Measurements from ENCODE around the gene ACTL7B. TPM values are rescaled to one million over a fixed set of nuclear protein-coding genes. Genes with fewer than 3 reads are reported as not detected.
"Not testable (repeated sequence)": the region's sequence is repeated elsewhere in the genome, so short reads cannot be mapped to it uniquely, and the experiment has no call there.

Gene ACTL7B
- total RNA-seq, 1 donor from 2014 or later, result not detected

- H3K4me1 ChIP-seq (ENCODE audit: control insufficient read depth in 3 of 3, insufficient read depth in 3 of 3, low read length in 3 of 3), result no peaks in the 10 kb centered on the region
Measured at GRCh38 chr9:108860354-108860753, 4.6 kb upstream of the ACTL7B start.

GRCh38 chr9:108859459-108860114 is 3.8 kb upstream of the ACTL7B start:
- peaks cover 0 to 2% (median 0%) of the 10 kb centered on the region in 3 donors for H3K27me3 ChIP-seq (ENCODE audit: control insufficient read depth in 3 of 3, insufficient read depth in 3 of 3, low read length in 3 of 3)
- H3K9ac ChIP-seq (ENCODE audit: low read depth in 1 of 3, low read length in 3 of 3), result no peak overlapping the region
- no peak overlapping the region for H3K4me3 ChIP-seq (ENCODE audit: low read length in 3 of 3)
- no peaks in the 10 kb centered on the region for H3K36me3 ChIP-seq (ENCODE audit: control insufficient read depth in 3 of 3, insufficient read depth in 3 of 3, low read length in 3 of 3)
- no peak overlapping the region for H3K27ac ChIP-seq (ENCODE audit: low read depth, low read length)
- H3K4me1 ChIP-seq (ENCODE audit: control insufficient read depth in 3 of 3, insufficient read depth in 3 of 3, low read length in 3 of 3), result no peaks in the 10 kb centered on the region
- H3K9me3 ChIP-seq (ENCODE audit: control insufficient read depth in 3 of 3, low read length in 3 of 3), result no peaks in the 10 kb centered on the region

More at GRCh38 chr9:108860354-108860753, 4.6 kb upstream of the ACTL7B start:
- H3K9me3 ChIP-seq (ENCODE audit: control insufficient read depth in 3 of 3, low read length in 3 of 3), result no peaks in the 10 kb centered on the region
- H3K4me3 ChIP-seq (ENCODE audit: low read length in 3 of 3), result no peak overlapping the region
- peaks cover 0 to 2% (median 0%) of the 10 kb centered on the region in 3 donors for H3K27me3 ChIP-seq (ENCODE audit: control insufficient read depth in 3 of 3, insufficient read depth in 3 of 3, low read length in 3 of 3)
- H3K9ac ChIP-seq (ENCODE audit: low read depth in 1 of 3, low read length in 3 of 3), result no peak overlapping the region
- H3K27ac ChIP-seq (ENCODE audit: low read depth, low read length), result no peak overlapping the region
- no peaks in the 10 kb centered on the region for H3K36me3 ChIP-seq (ENCODE audit: control insufficient read depth in 3 of 3, insufficient read depth in 3 of 3, low read length in 3 of 3)

- no peak overlapping the region for H3K27ac ChIP-seq (ENCODE audit: low read depth, low read length)
- peaks cover 2 to 5% (median 3%) of the 10 kb centered on the region in 3 donors for H3K27me3 ChIP-seq (ENCODE audit: control insufficient read depth in 3 of 3, insufficient read depth in 3 of 3, low read length in 3 of 3)
- H3K9me3 ChIP-seq (ENCODE audit: control insufficient read depth in 3 of 3, low read length in 3 of 3), result no peaks in the 10 kb centered on the region
- no peak overlapping the region for H3K4me3 ChIP-seq (ENCODE audit: low read length in 3 of 3)
- H3K36me3 ChIP-seq (ENCODE audit: control insufficient read depth in 3 of 3, insufficient read depth in 3 of 3, low read length in 3 of 3), result no peaks in the 10 kb centered on the region
- H3K4me1 ChIP-seq (ENCODE audit: control insufficient read depth in 3 of 3, insufficient read depth in 3 of 3, low read length in 3 of 3), result no peaks in the 10 kb centered on the region
- no peak overlapping the region for H3K9ac ChIP-seq (ENCODE audit: low read depth in 1 of 3, low read length in 3 of 3)
Measured at GRCh38 chr9:108857572-108857971, 1.8 kb upstream of the ACTL7B start.

GRCh38 chr9:108855529-108855886 is 278 bp downstream of the ACTL7B start:
- Histone ChIP-seq H3K9ac (ENCODE audit: low read depth in 1 of 3, low read length in 3 of 3) (no peak overlapping the region), H3K4me1 (ENCODE audit: control insufficient read depth in 3 of 3, insufficient read depth in 3 of 3, low read length in 3 of 3) (no peaks in the 10 kb centered on the region), H3K9me3 (ENCODE audit: control insufficient read depth in 3 of 3, low read length in 3 of 3) (no peaks in the 10 kb centered on the region), H3K27me3 (ENCODE audit: control insufficient read depth in 3 of 3, insufficient read depth in 3 of 3, low read length in 3 of 3) (peaks cover 3 to 5% (median 4%) of the 10 kb centered on the region in 3 donors), H3K36me3 (ENCODE audit: control insufficient read depth in 3 of 3, insufficient read depth in 3 of 3, low read length in 3 of 3) (no peaks in the 10 kb centered on the region), H3K27ac (ENCODE audit: low read depth, low read length) (no peak overlapping the region), H3K4me3 (ENCODE audit: low read length in 3 of 3) (no peak overlapping the region)

GRCh38 chr9:108854641-108855528 is 901 bp downstream of the ACTL7B start:
- no peak overlapping the region for H3K4me3 ChIP-seq (ENCODE audit: low read length in 3 of 3)
- H3K4me1 ChIP-seq (ENCODE audit: control insufficient read depth in 3 of 3, insufficient read depth in 3 of 3, low read length in 3 of 3), result no peaks in the 10 kb centered on the region
- H3K9me3 ChIP-seq (ENCODE audit: control insufficient read depth in 3 of 3, low read length in 3 of 3), result no peaks in the 10 kb centered on the region
- H3K27ac ChIP-seq (ENCODE audit: low read depth, low read length), result no peak overlapping the region
- no peaks in the 10 kb centered on the region for H3K36me3 ChIP-seq (ENCODE audit: control insufficient read depth in 3 of 3, insufficient read depth in 3 of 3, low read length in 3 of 3)
- peaks cover 3 to 5% (median 4%) of the 10 kb centered on the region in 3 donors for H3K27me3 ChIP-seq (ENCODE audit: control insufficient read depth in 3 of 3, insufficient read depth in 3 of 3, low read length in 3 of 3)
- no peak overlapping the region for H3K9ac ChIP-seq (ENCODE audit: low read depth in 1 of 3, low read length in 3 of 3)

- Histone ChIP-seq H3K9ac (ENCODE audit: low read depth in 1 of 3, low read length in 3 of 3) (no peak overlapping the region), H3K27ac (ENCODE audit: low read depth, low read length) (no peak overlapping the region), H3K4me3 (ENCODE audit: low read length in 3 of 3) (no peak overlapping the region), H3K4me1 (ENCODE audit: control insufficient read depth in 3 of 3, insufficient read depth in 3 of 3, low read length in 3 of 3) (no peaks in the 10 kb centered on the region), H3K27me3 (ENCODE audit: control insufficient read depth in 3 of 3, insufficient read depth in 3 of 3, low read length in 3 of 3) (peaks cover 3 to 5% (median 4%) of the 10 kb centered on the region in 3 donors), H3K36me3 (ENCODE audit: control insufficient read depth in 3 of 3, insufficient read depth in 3 of 3, low read length in 3 of 3) (no peaks in the 10 kb centered on the region), H3K9me3 (ENCODE audit: control insufficient read depth in 3 of 3, low read length in 3 of 3) (no peaks in the 10 kb centered on the region)
Measured at GRCh38 chr9:108854094-108854493, 1.7 kb downstream of the ACTL7B start.

GRCh38 chr9:108852079-108852478 is 3.7 kb downstream of the ACTL7B start:
- H3K4me3 ChIP-seq (ENCODE audit: low read length in 3 of 3), result no peak overlapping the region
- H3K27ac ChIP-seq (ENCODE audit: low read depth, low read length), result no peak overlapping the region
- peaks cover 3 to 5% (median 4%) of the 10 kb centered on the region in 3 donors for H3K27me3 ChIP-seq (ENCODE audit: control insufficient read depth in 3 of 3, insufficient read depth in 3 of 3, low read length in 3 of 3)
- no peaks in the 10 kb centered on the region for H3K36me3 ChIP-seq (ENCODE audit: control insufficient read depth in 3 of 3, insufficient read depth in 3 of 3, low read length in 3 of 3)
- H3K9me3 ChIP-seq (ENCODE audit: control insufficient read depth in 3 of 3, low read length in 3 of 3), result no peaks in the 10 kb centered on the region
- no peaks in the 10 kb centered on the region for H3K4me1 ChIP-seq (ENCODE audit: control insufficient read depth in 3 of 3, insufficient read depth in 3 of 3, low read length in 3 of 3)
- no peak overlapping the region for H3K9ac ChIP-seq (ENCODE audit: low read depth in 1 of 3, low read length in 3 of 3)

- H3K27me3 ChIP-seq (ENCODE audit: control insufficient read depth in 3 of 3, insufficient read depth in 3 of 3, low read length in 3 of 3), result peaks cover 3 to 5% (median 4%) of the 10 kb centered on the region in 3 donors
Measured at GRCh38 chr9:108851138-108851537, 4.6 kb downstream of the ACTL7B start.

GRCh38 chr9:108850293-108850897 is 5.4 kb downstream of the ACTL7B start:
- Histone ChIP-seq H3K4me3 (ENCODE audit: low read length in 3 of 3) (no peak overlapping the region), H3K9me3 (ENCODE audit: control insufficient read depth in 3 of 3, low read length in 3 of 3) (no peaks in the 10 kb centered on the region), H3K4me1 (ENCODE audit: control insufficient read depth in 3 of 3, insufficient read depth in 3 of 3, low read length in 3 of 3) (no peaks in the 10 kb centered on the region)

More at GRCh38 chr9:108851138-108851537, 4.6 kb downstream of the ACTL7B start:
- Histone ChIP-seq H3K9ac (ENCODE audit: low read depth in 1 of 3, low read length in 3 of 3) (no peak overlapping the region), H3K9me3 (ENCODE audit: control insufficient read depth in 3 of 3, low read length in 3 of 3) (no peaks in the 10 kb centered on the region), H3K36me3 (ENCODE audit: control insufficient read depth in 3 of 3, insufficient read depth in 3 of 3, low read length in 3 of 3) (no peaks in the 10 kb centered on the region), H3K4me3 (ENCODE audit: low read length in 3 of 3) (no peak overlapping the region), H3K27ac (ENCODE audit: low read depth, low read length) (no peak overlapping the region), H3K4me1 (ENCODE audit: control insufficient read depth in 3 of 3, insufficient read depth in 3 of 3, low read length in 3 of 3) (no peaks in the 10 kb centered on the region)

GRCh38 chr9:108848296-108848695 is 7.5 kb downstream of the ACTL7B start:
- H3K4me1 ChIP-seq (ENCODE audit: control insufficient read depth in 3 of 3, insufficient read depth in 3 of 3, low read length in 3 of 3); H3K9me3 ChIP-seq (ENCODE audit: control insufficient read depth in 3 of 3, low read length in 3 of 3); H3K27ac ChIP-seq (ENCODE audit: low read depth, low read length); H3K4me3 ChIP-seq (ENCODE audit: low read length in 3 of 3); H3K27me3 ChIP-seq (ENCODE audit: control insufficient read depth in 3 of 3, insufficient read depth in 3 of 3, low read length in 3 of 3); H3K36me3 ChIP-seq (ENCODE audit: control insufficient read depth in 3 of 3, insufficient read depth in 3 of 3, low read length in 3 of 3); H3K9ac ChIP-seq (ENCODE audit: low read depth in 1 of 3, low read length in 3 of 3): not testable (repeated sequence)

More at GRCh38 chr9:108850293-108850897, 5.4 kb downstream of the ACTL7B start:
- peaks cover 3 to 5% (median 3%) of the 10 kb centered on the region in 3 donors for H3K27me3 ChIP-seq (ENCODE audit: control insufficient read depth in 3 of 3, insufficient read depth in 3 of 3, low read length in 3 of 3)
- H3K9ac ChIP-seq (ENCODE audit: low read depth in 1 of 3, low read length in 3 of 3), result no peak overlapping the region
- H3K36me3 ChIP-seq (ENCODE audit: control insufficient read depth in 3 of 3, insufficient read depth in 3 of 3, low read length in 3 of 3), result no peaks in the 10 kb centered on the region
- no peak overlapping the region for H3K27ac ChIP-seq (ENCODE audit: low read depth, low read length)
